ENCODE measurements around the gene SNPH.

GRCh38 chr20:1320902-1321653 lies 55.0 kb downstream of the SNPH start:
- TF ChIP-seq SP1 (IDR thresholded peaks at IDR 0.05; ENCODE audit: low read depth, low read length) (no peak), CTCF (IDR thresholded peaks at IDR 0.05; ENCODE audit: control extremely low read depth in 1 of 3, insufficient read depth in 1 of 3, low read depth in 1 of 3, low read length in 3 of 3) (no peak), GABPA (IDR thresholded peaks at IDR 0.05; ENCODE audit: borderline replicate concordance, insufficient read depth, low read length) (no peak), MAX (IDR thresholded peaks at IDR 0.05) (no peak), ZNF274 (IDR thresholded peaks at IDR 0.05; ENCODE audit: borderline replicate concordance, extremely low read depth, low read length) (no peak), USF2 (IDR thresholded peaks at IDR 0.05; ENCODE audit: low read length) (no peak), TAF1 (IDR thresholded peaks at IDR 0.05; ENCODE audit: low read depth, low read length) (no peak), YY1 (IDR thresholded peaks at IDR 0.05; ENCODE audit: low read depth, low read length) (no peak), POLR2AphosphoS5 (IDR thresholded peaks at IDR 0.05; ENCODE audit: low read depth, low read length) (no peak), KDM1A (IDR thresholded peaks at IDR 0.05; ENCODE audit: borderline replicate concordance, low read length) (no peak), EP300 (IDR thresholded peaks at IDR 0.05; ENCODE audit: borderline replicate concordance in 1 of 2, low read depth in 2 of 2, low read length in 2 of 2) (no peak)

Measured in H1 (cell line).